ENCODE results near the gene PRICKLE2.

- TF ChIP-seq CTCF (IDR thresholded peaks at IDR 0.05) = no peak
- no peak for TF ChIP-seq POLR2A (IDR thresholded peaks at IDR 0.05)
Measured at GRCh38 chr3:64195789-64196188, 29.5 kb downstream of the PRICKLE2 start.

All from body of pancreas (tissue), 4 donors.